Panc1 (cell line): ENCODE data around the gene DOCK11. TPM values are rescaled to one million over a fixed set of nuclear protein-coding genes. Genes with fewer than 3 reads are reported as not detected.

Source experiments
- ATAC-seq: fragments of 200-7000 bp; cut with Tn5 transposase; 2 replicates; pipeline ENCODE4 v1.9.1; 2020; ENCODE audit warnings: mild to moderate bottlenecking, moderate library complexity
- BruUV-seq: library from RNA; stranded (reverse); fragments of 400-500 nt; replicated peaks from 2 replicates; lab custom pipeline; 2021; lab: Mats Ljungman, UMichigan
- CTCF ChIA-PET: fragments of 300-600 bp; sonication (Branson Sonifier 250); formaldehyde crosslinking; loops from one replicate; lab custom pipeline; 2022; ENCODE audit warnings: antibody characterized with exemption; lab: Charles Lee
- POLR2A ChIA-PET: fragments of 300-600 bp; sonication (Branson Sonifier 250); formaldehyde crosslinking; loops from one replicate; lab custom pipeline; 2022; ENCODE audit warnings: antibody characterized with exemption; lab: Charles Lee
- DNase-seq: peaks from one replicate; pipeline ENCODE4 v3.0.0-alpha.2; 2010; ENCODE audit warnings: low read depth, low spot score
- H3K27ac ChIP-seq: 2 replicates; pipeline ENCODE4 v1.5.1; 2011; ENCODE audit warnings: mild to moderate bottlenecking, low read length, inconsistent platforms
- H3K27me3 ChIP-seq: fragments of 200-500 bp; sonication (Bioruptor generic); 2 replicates; pipeline ENCODE4 v1.6.0; 2014; ENCODE audit warnings: low read length, inconsistent platforms; ENCODE audit not compliant: control insufficient read depth, insufficient read depth
- H3K36me3 ChIP-seq: fragments of 200-500 bp; sonication (Bioruptor generic); 2 replicates; pipeline ENCODE4 v1.5.1; 2014; ENCODE audit warnings: inconsistent platforms, mild to moderate bottlenecking, low read length, moderate library complexity; ENCODE audit not compliant: control insufficient read depth, insufficient read depth
- H3K4me1 ChIP-seq: 2 replicates; pipeline ENCODE4 v1.5.1; 2011; ENCODE audit warnings: inconsistent platforms, mild to moderate bottlenecking, low read length, moderate library complexity; ENCODE audit not compliant: control insufficient read depth, insufficient read depth
- H3K4me3 ChIP-seq, 2 experiments: 2 replicates each; pipeline ENCODE4 v1.5.1; 2011 to 2012; ENCODE audit warnings: low read depth in 2 of 2, low read length in 2 of 2, mild to moderate bottlenecking in 2 of 2, inconsistent platforms in 1 of 2, moderate library complexity in 1 of 2
- H3K9me3 ChIP-seq: fragments of 200-500 bp; sonication (Bioruptor generic); 2 replicates; pipeline ENCODE4 v1.5.1; 2014; ENCODE audit warnings: low read depth, mild to moderate bottlenecking, inconsistent platforms, low read length, moderate library complexity; ENCODE audit not compliant: control insufficient read depth, insufficient read depth
- CTCF ChIP-seq: fragments of 450-650 bp; IDR thresholded peaks from 2 replicates; pipeline ENCODE4 v1.5.1; 2017; ENCODE audit warnings: mild to moderate bottlenecking
- POLR2AphosphoS5 ChIP-seq: IDR thresholded peaks from 2 replicates; pipeline ENCODE4 v1.6.1; 2012; ENCODE audit warnings: mild to moderate bottlenecking, low read depth, low read length, moderate library complexity
- SIN3A ChIP-seq: IDR thresholded peaks from 2 replicates; pipeline ENCODE4 v1.6.1; 2012; ENCODE audit warnings: low read depth, mild to moderate bottlenecking, low read length, moderate library complexity, borderline replicate concordance; ENCODE audit not compliant: insufficient read depth
- TCF7L2 ChIP-seq: IDR thresholded peaks from 2 replicates; pipeline ENCODE4 v1.6.1; 2011; ENCODE audit warnings: mild to moderate bottlenecking, low read depth, low read length, inconsistent platforms
- in situ Hi-C: cut with HindIII; loops from 2 replicates; pipeline ENCODE4 v1.10.0; 2016; ENCODE audit warnings: low sequenced_read_pairs, low pct_unique_long_range_greater_than_20kb
- intact Hi-C: fragments of 100-400 bp; cut with micrococcal nuclease; formaldehyde crosslinking; loops from one replicate; pipeline ENCODE4 v1.10.0; 2022; ENCODE audit not compliant: unreplicated experiment
- total RNA-seq: library from RNA; stranded (reverse); gene quantifications from one replicate; pipeline ENCODE4 v1.2.1, GENCODE V29; 2021; ENCODE audit not compliant: unreplicated experiment
- TF ChIP-seq, protein P1 (sequence below), 2 experiments: IDR thresholded peaks; 2 replicates each; pipeline ENCODE4 v1.6.1; 2011 to 2012; ENCODE audit warnings: low read depth in 2 of 2, control low read depth in 1 of 2, low read length in 1 of 2, mild to moderate bottlenecking in 1 of 2, moderate library complexity in 1 of 2; ENCODE audit not compliant: insufficient read depth in 1 of 2

The DOCK11 gene
- total RNA-seq, 1 experiment from 2014 or later = 2.0 TPM

- Histone ChIP-seq H3K27ac (no peak overlapping the region), H3K4me1 (no peaks in the 10 kb centered on the region), H3K36me3 (no peaks in the 10 kb centered on the region), H3K9me3 (no peaks in the 10 kb centered on the region), H3K4me3 (no peak overlapping the region), H3K27me3 (no peaks in the 10 kb centered on the region)
- no peak for ATAC-seq
- TF ChIP-seq, protein P1, sequence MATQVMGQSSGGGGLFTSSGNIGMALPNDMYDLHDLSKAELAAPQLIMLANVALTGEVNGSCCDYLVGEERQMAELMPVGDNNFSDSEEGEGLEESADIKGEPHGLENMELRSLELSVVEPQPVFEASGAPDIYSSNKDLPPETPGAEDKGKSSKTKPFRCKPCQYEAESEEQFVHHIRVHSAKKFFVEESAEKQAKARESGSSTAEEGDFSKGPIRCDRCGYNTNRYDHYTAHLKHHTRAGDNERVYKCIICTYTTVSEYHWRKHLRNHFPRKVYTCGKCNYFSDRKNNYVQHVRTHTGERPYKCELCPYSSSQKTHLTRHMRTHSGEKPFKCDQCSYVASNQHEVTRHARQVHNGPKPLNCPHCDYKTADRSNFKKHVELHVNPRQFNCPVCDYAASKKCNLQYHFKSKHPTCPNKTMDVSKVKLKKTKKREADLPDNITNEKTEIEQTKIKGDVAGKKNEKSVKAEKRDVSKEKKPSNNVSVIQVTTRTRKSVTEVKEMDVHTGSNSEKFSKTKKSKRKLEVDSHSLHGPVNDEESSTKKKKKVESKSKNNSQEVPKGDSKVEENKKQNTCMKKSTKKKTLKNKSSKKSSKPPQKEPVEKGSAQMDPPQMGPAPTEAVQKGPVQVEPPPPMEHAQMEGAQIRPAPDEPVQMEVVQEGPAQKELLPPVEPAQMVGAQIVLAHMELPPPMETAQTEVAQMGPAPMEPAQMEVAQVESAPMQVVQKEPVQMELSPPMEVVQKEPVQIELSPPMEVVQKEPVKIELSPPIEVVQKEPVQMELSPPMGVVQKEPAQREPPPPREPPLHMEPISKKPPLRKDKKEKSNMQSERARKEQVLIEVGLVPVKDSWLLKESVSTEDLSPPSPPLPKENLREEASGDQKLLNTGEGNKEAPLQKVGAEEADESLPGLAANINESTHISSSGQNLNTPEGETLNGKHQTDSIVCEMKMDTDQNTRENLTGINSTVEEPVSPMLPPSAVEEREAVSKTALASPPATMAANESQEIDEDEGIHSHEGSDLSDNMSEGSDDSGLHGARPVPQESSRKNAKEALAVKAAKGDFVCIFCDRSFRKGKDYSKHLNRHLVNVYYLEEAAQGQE (IDR thresholded peaks at IDR 0.05; ENCODE audit: insufficient read depth in 1 of 2, low read depth in 2 of 2, low read length in 1 of 2) = no peak
- TF ChIP-seq CTCF = no peak
- TF ChIP-seq TCF7L2 = no peak
- TF ChIP-seq POLR2AphosphoS5 = no peak
- no peak for TF ChIP-seq SIN3A
- intact Hi-C loops = no loop called here
- ChIA-PET POLR2A (no interaction called here), CTCF (interaction anchor here (0.6 kb wide), 1 partner anchor 39 kb away, joined by 4 read pairs; no protein-coding TSS in a partner anchor)
- in situ Hi-C loops = no loop called here
- no TSS peak for BruUV-seq
- no peak for DNase-seq
These were observed 55.2 kb downstream of the DOCK11 start for GRCh38 chrX:118550792-118551191.

DNA sequence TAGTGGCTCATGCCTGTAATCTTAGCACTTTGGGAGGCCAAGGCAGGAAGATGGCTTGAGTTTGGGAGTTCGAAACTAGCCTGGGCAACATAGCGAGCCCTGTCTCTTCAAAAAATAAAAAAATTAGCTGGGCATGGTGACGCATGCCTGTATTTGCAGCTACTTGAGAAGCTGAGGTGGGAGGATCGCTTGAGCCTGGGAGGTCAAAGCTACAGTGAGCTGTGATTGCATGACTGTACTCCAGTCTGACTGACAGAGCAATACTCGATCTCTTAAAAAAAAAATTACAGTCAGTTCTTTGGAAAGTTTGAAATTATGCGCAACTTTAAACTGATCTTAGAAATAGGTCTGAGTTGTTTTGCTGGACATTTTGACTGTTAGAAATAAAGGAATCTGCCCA is 55.8 kb downstream of the DOCK11 start:
- H3K27ac ChIP-seq = no peak overlapping the region
- no peak for DNase-seq
- ChIA-PET CTCF (interaction anchor here (0.6 kb wide), 1 partner anchor 40 kb away, joined by 4 read pairs; no protein-coding TSS in a partner anchor), POLR2A (no interaction called here)
- ATAC-seq = no peak
- intact Hi-C loops = no loop called here
- no peaks in the 10 kb centered on the region for H3K4me1 ChIP-seq
- no peak overlapping the region for H3K4me3 ChIP-seq
- H3K9me3 ChIP-seq = no peaks in the 10 kb centered on the region
- in situ Hi-C loops = no loop called here
- TF ChIP-seq, protein P1 (IDR thresholded peaks at IDR 0.05; ENCODE audit: insufficient read depth in 1 of 2, low read depth in 2 of 2, low read length in 1 of 2) = no peak
- TF ChIP-seq CTCF (no peak), TCF7L2 (no peak), SIN3A (no peak), POLR2AphosphoS5 (no peak)
- no TSS peak for BruUV-seq
- no peaks in the 10 kb centered on the region for H3K36me3 ChIP-seq
- no peaks in the 10 kb centered on the region for H3K27me3 ChIP-seq
